Measurements from ENCODE around the gene IL22RA2.

GRCh38 chr6:137171824-137172733 lies 1.4 kb downstream of the IL22RA2 start:
- TF ChIP-seq CTCF (IDR thresholded peaks at IDR 0.05) (no peak), POLR2AphosphoS5 (IDR thresholded peaks at IDR 0.05; ENCODE audit: insufficient read depth in 1 of 2, low read depth in 1 of 2) (no peak)
